Astrocyte (in vitro differentiated cells and primary cell): ENCODE results near the gene APBA2.

Source experiments
- CTCF ChIP-seq: IDR thresholded peaks from 2 replicates; pipeline ENCODE4 v1.5.1; 2011; ENCODE audit warnings: low read depth, mild to moderate bottlenecking, inconsistent platforms, low read length, moderate library complexity; ENCODE audit not compliant: insufficient read depth
- EZH2 ChIP-seq: IDR thresholded peaks from 2 replicates; pipeline ENCODE4 v1.6.1; 2012; ENCODE audit warnings: mild to moderate bottlenecking, low read length, inconsistent platforms; ENCODE audit not compliant: insufficient read depth

- TF ChIP-seq EZH2 (no peak), CTCF (no peak)
Observed at GRCh38 chr15:29058903-29059539, 173.2 kb downstream of the APBA2 start.
